H9 (cell line): ENCODE data around the gene BHLHE23. TPM values are rescaled to one million over a fixed set of nuclear protein-coding genes. Genes with fewer than 3 reads are reported as not detected.

ENCODE experiments used
- DNase-seq: peaks from one replicate; pipeline ENCODE4 v3.0.0-alpha.2; 2017
- H2AFZ ChIP-seq: one replicate; pipeline ENCODE4 v1.6.1; 2013; ENCODE audit warnings: mild to moderate bottlenecking, low read length, control low read depth, moderate library complexity
- H2AK5ac ChIP-seq: 2 replicates; pipeline ENCODE4 v1.6.1; 2013; ENCODE audit warnings: low read length, control low read depth, mixed read lengths; ENCODE audit not compliant: insufficient read length
- H2BK120ac ChIP-seq: one replicate; pipeline ENCODE4 v1.6.1; 2013; ENCODE audit warnings: low read depth, mild to moderate bottlenecking, low read length, control low read depth, inconsistent platforms; ENCODE audit not compliant: poor library complexity, severe bottlenecking
- H2BK12ac ChIP-seq: 2 replicates; pipeline ENCODE4 v1.6.1; 2013; ENCODE audit warnings: low read length, control low read depth, mixed read lengths, low read depth; ENCODE audit not compliant: insufficient read length
- H2BK15ac ChIP-seq: 2 replicates; pipeline ENCODE4 v1.6.1; 2013; ENCODE audit warnings: low read depth, low read length, control low read depth
- H2BK20ac ChIP-seq: one replicate; pipeline ENCODE4 v1.6.1; 2013; ENCODE audit warnings: low read depth, mild to moderate bottlenecking, low read length, control low read depth, inconsistent platforms; ENCODE audit not compliant: poor library complexity, severe bottlenecking
- H2BK5ac ChIP-seq: 2 replicates; pipeline ENCODE4 v1.6.1; 2013; ENCODE audit warnings: low read length, control low read depth, mixed read lengths; ENCODE audit not compliant: insufficient read length
- H3K14ac ChIP-seq: 2 replicates; pipeline ENCODE4 v1.6.1; 2013; ENCODE audit warnings: low read length, control low read depth; ENCODE audit not compliant: insufficient read depth
- H3K18ac ChIP-seq: 2 replicates; pipeline ENCODE4 v1.6.1; 2013; ENCODE audit warnings: low read depth, mild to moderate bottlenecking, mixed read lengths, low read length, control low read depth; ENCODE audit not compliant: insufficient read length
- H3K23ac ChIP-seq: 2 replicates; pipeline ENCODE4 v1.6.1; 2013; ENCODE audit warnings: low read length, control low read depth, mixed read lengths, low read depth; ENCODE audit not compliant: insufficient read length
- H3K23me2 ChIP-seq: 2 replicates; pipeline ENCODE4 v1.6.1; 2013; ENCODE audit warnings: low read depth, mild to moderate bottlenecking, mixed read lengths, low read length, control low read depth; ENCODE audit not compliant: insufficient read length, poor library complexity, severe bottlenecking
- H3K27ac ChIP-seq: 2 replicates; pipeline ENCODE4 v1.5.1; 2013; ENCODE audit warnings: low read length, control low read depth, mixed read lengths, low read depth; ENCODE audit not compliant: insufficient read length
- H3K27me3 ChIP-seq: 2 replicates; pipeline ENCODE4 v1.6.1; 2013; ENCODE audit warnings: low read length, control low read depth, inconsistent platforms; ENCODE audit not compliant: insufficient read depth
- H3K4ac ChIP-seq: 2 replicates; pipeline ENCODE4 v1.6.1; 2013; ENCODE audit warnings: low read depth, mild to moderate bottlenecking, control low read depth, inconsistent platforms, low read length, moderate library complexity
- H3K4me1 ChIP-seq: 2 replicates; pipeline ENCODE4 v1.6.1; 2013; ENCODE audit warnings: low read length, control low read depth, inconsistent platforms; ENCODE audit not compliant: insufficient read depth
- H3K4me2 ChIP-seq: 2 replicates; pipeline ENCODE4 v1.6.1; 2013; ENCODE audit warnings: low read length, control low read depth, mixed read lengths; ENCODE audit not compliant: insufficient read length, insufficient read depth
- H3K56ac ChIP-seq: 2 replicates; pipeline ENCODE4 v1.6.1; 2013; ENCODE audit warnings: low read depth, mild to moderate bottlenecking, mixed read lengths, low read length, control low read depth; ENCODE audit not compliant: insufficient read length
- H3K79me1 ChIP-seq: 2 replicates; pipeline ENCODE4 v1.6.1; 2013; ENCODE audit warnings: low read depth, mild to moderate bottlenecking, moderate library complexity, low read length, control low read depth, inconsistent platforms; ENCODE audit not compliant: insufficient read depth, poor library complexity, severe bottlenecking
- H3K79me2 ChIP-seq: 2 replicates; pipeline ENCODE4 v1.6.1; 2013; ENCODE audit warnings: low read length, control low read depth, inconsistent platforms; ENCODE audit not compliant: insufficient read depth
- H3K9ac ChIP-seq: 2 replicates; pipeline ENCODE4 v1.6.1; 2013; ENCODE audit warnings: low read length, control low read depth, mixed read lengths; ENCODE audit not compliant: insufficient read length; ENCODE audit errors: extremely low read depth
- H3K9me3 ChIP-seq: one replicate; pipeline ENCODE4 v1.6.1; 2013; ENCODE audit warnings: low read depth, low read length, inconsistent platforms; ENCODE audit not compliant: control insufficient read depth
- H3T11ph ChIP-seq: one replicate; pipeline ENCODE4 v1.6.1; 2013; ENCODE audit warnings: mild to moderate bottlenecking, low read length, control low read depth, inconsistent platforms
- H4K20me1 ChIP-seq: one replicate; pipeline ENCODE4 v1.6.1; 2013; ENCODE audit not compliant: control insufficient read depth, insufficient read length, insufficient read depth
- H4K5ac ChIP-seq: 2 replicates; pipeline ENCODE4 v1.6.1; 2013; ENCODE audit warnings: low read depth, mild to moderate bottlenecking, mixed read lengths, low read length, control low read depth; ENCODE audit not compliant: insufficient read length
- H4K8ac ChIP-seq: replicated peaks from 2 replicates; pipeline ENCODE4 v1.6.1; 2013; ENCODE audit warnings: low read length, control low read depth, mixed read lengths, low read depth; ENCODE audit not compliant: insufficient read length
- H4K91ac ChIP-seq: 2 replicates; pipeline ENCODE4 v1.6.1; 2013; ENCODE audit warnings: low read depth, mild to moderate bottlenecking, moderate library complexity, mixed read lengths, low read length, control low read depth; ENCODE audit not compliant: insufficient read length
- H3K27ac Mint-ChIP-seq, 3 experiments: 2 replicates in 2 of 3; 3 replicates in 1 of 3; pipeline ENCODE4 v1.8.0; 2020 to 2021; ENCODE audit warnings: mixed read lengths in 3 of 3, mild to moderate bottlenecking in 1 of 3, moderate library complexity in 1 of 3
- H3K27me3 Mint-ChIP-seq: 2 replicates; pipeline ENCODE4 v1.8.0; 2021; ENCODE audit warnings: low read depth, mild to moderate bottlenecking, moderate library complexity, mixed read lengths
- H3K36me3 Mint-ChIP-seq, 3 experiments: 2 replicates in 2 of 3; 3 replicates in 1 of 3; pipeline ENCODE4 v1.8.0; 2020 to 2021; ENCODE audit warnings: low read depth in 3 of 3, mixed read lengths in 3 of 3; ENCODE audit not compliant: insufficient read depth in 1 of 3
- H3K4me1 Mint-ChIP-seq, 2 experiments: 2 replicates each; pipeline ENCODE4 v1.8.0; 2020; ENCODE audit warnings: mixed read lengths in 2 of 2
- H3K4me3 Mint-ChIP-seq, 2 experiments: 2 replicates in 1 of 2; 3 replicates in 1 of 2; pipeline ENCODE4 v1.8.0; 2020 to 2021; ENCODE audit warnings: mild to moderate bottlenecking in 2 of 2, mixed read lengths in 2 of 2, moderate library complexity in 1 of 2
- H3K9me3 Mint-ChIP-seq, 2 experiments: 2 replicates in 1 of 2; 3 replicates in 1 of 2; pipeline ENCODE4 v1.8.0; 2020; ENCODE audit warnings: mild to moderate bottlenecking in 2 of 2, mixed read lengths in 2 of 2, moderate library complexity in 1 of 2
- CTCF ChIP-seq: fragments of 200-600 bp; sonication (generic); conservative IDR thresholded peaks from 3 replicates; pipeline ENCODE4 v1.8.0; 2021; ENCODE audit warnings: antibody characterized with exemption, mild to moderate bottlenecking
- WGBS: extraction: QIAGEN DNeasy Blood & Tissue Kit; methylation state at CpG from one replicate; pipeline ENCODE4 v1.1.7; 2013; ENCODE audit warnings: missing lambda C conversion rate, low lambda C conversion rate, mixed read lengths; ENCODE audit not compliant: insufficient read length; ENCODE audit errors: extremely low coverage; 5-methylcytosine and 5-hydroxymethylcytosine counted together
- total RNA-seq: library from RNA; stranded (reverse); gene quantifications from 2 replicates; pipeline ENCODE4 v1.2.1, GENCODE V29; 2021

The BHLHE23 gene
- total RNA-seq, 1 experiment from 2014 or later: 0.35 TPM

GRCh38 chr20:63000036-63000435 lies 6.7 kb downstream of the BHLHE23 start:
- Mint-ChIP-seq H3K4me1 (peaks cover 36 to 62% of the 10 kb centered on the region in 2 experiments), H3K27me3 (peaks cover 92% of the 10 kb centered on the region), H3K27ac (no peak overlapping the region), H3K36me3 (no peaks in the 10 kb centered on the region), H3K9me3 (peaks cover 0 to 9% of the 10 kb centered on the region in 2 experiments; a peak in 2 of 5 replicates), H3K4me3 (no peak overlapping the region)
- Histone ChIP-seq H3K79me2 (no peaks in the 10 kb centered on the region), H4K20me1 (peaks cover 2% of the 10 kb centered on the region), H3K56ac (no peak overlapping the region), H2BK120ac (no peak overlapping the region), H3K4me2 (no peak overlapping the region), H3K23ac (no peak overlapping the region), H3K4ac (no peak overlapping the region), H2BK5ac (no peak overlapping the region), H3K79me1 (no peaks in the 10 kb centered on the region), H4K8ac (no peak overlapping the region), H2BK15ac (no peak overlapping the region), H3T11ph (no peak overlapping the region), H4K91ac (no peak overlapping the region), H2AFZ (no peak overlapping the region), H3K18ac (no peak overlapping the region), H3K9me3 (no peaks in the 10 kb centered on the region), H2AK5ac (no peak overlapping the region), H3K9ac (no peak overlapping the region), H3K27ac (no peak overlapping the region), H3K27me3 (peaks cover 23% of the 10 kb centered on the region), H3K23me2 (no peaks in the 10 kb centered on the region), H2BK20ac (no peak overlapping the region), H3K14ac (no peak overlapping the region), H4K5ac (no peak overlapping the region), H3K4me1 (peaks cover 2% of the 10 kb centered on the region; the same call in 1 of the 2 replicates), H2BK12ac (no peak overlapping the region)
- DNase-seq: no peak
- no CpG with 5 or more reads among the region's 14 CpGs for WGBS
- no peak for TF ChIP-seq CTCF
